OCI-LY3 (cell line): Measurements from ENCODE around the gene NOP10.

Experiments
- CTCF ChIP-seq: fragments of 200-600, 300-600 bp; sonication (generic); IDR thresholded peaks from 2 replicates; pipeline ENCODE4 v1.5.1; 2014; ENCODE audit warnings: antibody characterized with exemption, low read length, low read depth
- EZH2phosphoT487 ChIP-seq: fragments of 200-600 bp; shearing (Covaris generic); IDR thresholded peaks from 2 replicates; pipeline ENCODE4 v1.6.1; 2018; ENCODE audit warnings: antibody characterized with exemption, mixed run types, low read depth

GRCh38 chr15:34362047-34362773 is 19.3 kb upstream of the NOP10 start:
- no peak for TF ChIP-seq EZH2phosphoT487
- TF ChIP-seq CTCF = no peak
